ENCODE data around the gene VPS13A. TPM values are rescaled to one million over a fixed set of nuclear protein-coding genes. Genes with fewer than 3 reads are reported as not detected.

The VPS13A gene
- total RNA-seq, 4 donors from 2014 or later = 30.1 to 125 (median 46.2) TPM

DNA sequence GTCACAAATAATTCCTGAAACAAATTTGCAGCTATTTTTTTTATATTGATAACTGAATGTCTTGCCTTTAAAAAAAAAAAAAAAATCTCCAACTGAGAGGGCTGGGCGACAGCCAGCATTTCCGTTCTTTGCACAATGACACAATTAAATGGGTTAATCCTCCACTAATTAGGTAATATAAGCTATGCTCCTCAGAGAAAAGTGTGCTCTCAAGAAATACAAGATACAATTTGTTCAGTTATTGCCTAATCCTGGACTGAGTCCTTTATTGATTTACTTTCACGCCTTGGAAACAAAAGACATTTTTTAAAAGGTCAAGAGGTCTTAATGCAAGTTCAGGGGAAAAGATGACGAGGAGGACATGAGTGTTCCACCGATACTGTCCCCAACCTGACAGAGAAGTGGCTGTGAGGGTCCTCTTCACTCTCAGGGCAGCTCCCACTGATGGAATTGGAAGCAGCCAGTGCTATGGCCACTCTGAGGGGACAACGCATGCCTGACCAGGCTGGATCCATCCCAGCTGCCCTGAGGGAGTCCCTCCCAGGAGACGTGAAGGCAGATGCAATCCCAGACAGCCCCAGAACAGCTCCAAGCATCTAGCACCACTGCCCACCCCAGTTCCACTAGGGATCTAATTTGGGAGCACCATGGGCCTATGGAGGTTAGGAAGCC lies 250.1 kb downstream of the VPS13A start:
- Histone ChIP-seq H3K27ac (no peak overlapping the region), H3K36me3 (no peaks in the 10 kb centered on the region), H3K4me3 (no peak overlapping the region), H3K9me3 (no peaks in the 10 kb centered on the region), H3K27me3 (no peaks in the 10 kb centered on the region), H3K4me1 (no peaks in the 10 kb centered on the region)
- 52% methylated on average over 7 of the region's 7 CpGs for WGBS
- no peak for DNase-seq (ENCODE audit: low spot score in 2 of 2)
- no peak for TF ChIP-seq CTCF (IDR thresholded peaks at IDR 0.05)
- no peak for TF ChIP-seq EP300 (IDR thresholded peaks at IDR 0.05)
- no peak for TF ChIP-seq POLR2AphosphoS5 (IDR thresholded peaks at IDR 0.05)
- no peak for TF ChIP-seq POLR2A (IDR thresholded peaks at IDR 0.05)

DNA sequence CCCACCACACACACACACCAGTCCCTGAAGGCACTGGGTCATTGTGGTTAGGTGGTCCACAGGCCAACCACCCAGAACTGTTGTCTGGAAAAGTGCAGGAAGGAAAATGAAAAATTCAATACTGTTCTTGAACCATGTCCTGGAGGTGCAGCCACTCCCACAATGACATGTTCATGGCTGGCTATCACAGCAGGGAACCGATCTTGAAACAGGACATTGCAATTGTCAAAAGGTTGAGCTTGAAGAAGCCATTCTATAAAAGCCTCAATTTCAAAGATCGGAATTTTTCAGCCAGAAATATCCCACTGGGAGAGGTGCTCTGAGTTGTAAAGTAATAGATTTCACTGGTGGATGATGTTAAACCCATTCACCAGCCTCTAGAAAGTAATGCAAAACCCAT lies 252.6 kb downstream of the VPS13A start:
- Histone ChIP-seq H3K4me1 (no peaks in the 10 kb centered on the region), H3K36me3 (no peaks in the 10 kb centered on the region), H3K4me3 (no peak overlapping the region), H3K27ac (no peak overlapping the region), H3K27me3 (no peaks in the 10 kb centered on the region), H3K9me3 (no peaks in the 10 kb centered on the region)
- 65% methylated on average over 2 of the region's 2 CpGs for WGBS
- TF ChIP-seq EP300 (IDR thresholded peaks at IDR 0.05) = no peak
- no peak for TF ChIP-seq CTCF (IDR thresholded peaks at IDR 0.05)
- no peak for TF ChIP-seq POLR2AphosphoS5 (IDR thresholded peaks at IDR 0.05)
- no peak for TF ChIP-seq POLR2A (IDR thresholded peaks at IDR 0.05)
- DNase-seq (ENCODE audit: low spot score in 2 of 2) = no peak

DNA sequence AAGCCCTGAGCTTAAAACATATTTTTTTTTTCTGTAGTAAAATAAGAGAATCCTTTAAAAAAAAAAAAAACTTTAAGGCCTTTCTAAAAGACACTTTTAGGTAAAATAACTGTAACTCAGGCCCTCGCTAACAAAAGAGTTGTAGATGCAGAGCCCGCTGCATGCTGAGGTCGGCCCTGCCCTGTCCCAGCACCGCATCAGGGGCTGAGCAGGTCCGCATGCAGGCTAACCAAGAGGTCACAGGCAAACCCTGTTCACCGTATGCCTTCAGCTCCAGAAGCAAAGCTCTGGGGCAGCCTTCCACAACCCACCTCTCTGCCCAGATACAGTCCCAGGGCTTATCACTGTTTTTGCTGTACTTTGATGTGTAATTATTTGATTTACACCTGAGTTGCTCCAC lies 254.7 kb downstream of the VPS13A start:
- Histone ChIP-seq H3K27me3 (no peaks in the 10 kb centered on the region), H3K4me1 (no peaks in the 10 kb centered on the region), H3K4me3 (no peak overlapping the region), H3K36me3 (no peaks in the 10 kb centered on the region), H3K9me3 (no peaks in the 10 kb centered on the region), H3K27ac (no peak overlapping the region)
- 94% methylated on average over 6 of the region's 6 CpGs for WGBS
- no peak for DNase-seq (ENCODE audit: low spot score in 2 of 2)
- TF ChIP-seq POLR2A (IDR thresholded peaks at IDR 0.05) = no peak
- TF ChIP-seq POLR2AphosphoS5 (IDR thresholded peaks at IDR 0.05) = no peak
- TF ChIP-seq EP300 (IDR thresholded peaks at IDR 0.05) = no peak
- no peak for TF ChIP-seq CTCF (IDR thresholded peaks at IDR 0.05)

GRCh38 chr9:77433675-77434445 lies 256.5 kb downstream of the VPS13A start:
- DNase-seq (ENCODE audit: low spot score in 2 of 2) = no peak
- no peaks in the 10 kb centered on the region for H3K36me3 ChIP-seq
- TF ChIP-seq CTCF (IDR thresholded peaks at IDR 0.05) = peak; percentile 69 to 92
- TF ChIP-seq POLR2AphosphoS5 (IDR thresholded peaks at IDR 0.05) = no peak
- no peaks in the 10 kb centered on the region for H3K4me1 ChIP-seq
- no peak overlapping the region for H3K27ac ChIP-seq
- H3K27me3 ChIP-seq = no peaks in the 10 kb centered on the region
- no peaks in the 10 kb centered on the region for H3K9me3 ChIP-seq
- no peak overlapping the region for H3K4me3 ChIP-seq
- 61% methylated on average over 21 of the region's 21 CpGs for whole genome bisulfite sequencing

GRCh38 chr9:77435277-77435676 lies 257.9 kb downstream of the VPS13A start:
- Histone ChIP-seq H3K27me3 (no peaks in the 10 kb centered on the region), H3K27ac (no peak overlapping the region), H3K36me3 (no peaks in the 10 kb centered on the region), H3K4me3 (no peak overlapping the region), H3K9me3 (no peaks in the 10 kb centered on the region), H3K4me1 (no peaks in the 10 kb centered on the region)
- TF ChIP-seq CTCF (IDR thresholded peaks at IDR 0.05) (no peak), POLR2A (IDR thresholded peaks at IDR 0.05) (no peak), POLR2AphosphoS5 (IDR thresholded peaks at IDR 0.05) (no peak), EP300 (IDR thresholded peaks at IDR 0.05) (no peak)
- WGBS = 90% methylated on average over 4 of the region's 4 CpGs
- DNase-seq (ENCODE audit: low spot score in 2 of 2) = no peak
